ENCODE measurements around the gene TMEM87A. TPM values are rescaled to one million over a fixed set of nuclear protein-coding genes. Genes with fewer than 3 reads are reported as not detected.

The TMEM87A gene
- total RNA-seq, 2 donors from 2014 or later, result 31.4 to 36.6 TPM

DNA sequence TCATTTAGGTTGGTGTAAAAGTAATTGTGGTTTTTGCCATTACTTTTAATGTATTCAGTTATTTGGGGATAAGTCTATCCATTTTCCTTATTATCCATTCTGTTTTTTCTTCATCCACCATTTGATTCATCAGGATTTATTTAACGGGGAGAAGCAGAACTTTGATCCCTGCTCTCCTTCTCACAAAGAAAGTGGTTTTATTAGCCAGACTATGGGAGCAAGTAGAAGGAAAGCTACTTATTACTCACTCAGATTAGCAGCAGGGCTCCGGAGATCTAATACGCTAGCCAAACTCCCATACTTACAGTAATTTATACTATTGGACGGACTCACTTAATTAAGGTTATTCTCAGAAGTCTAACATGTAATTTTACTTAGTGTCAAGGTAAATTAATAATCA, 14.7 kb upstream of the TMEM87A start:
- H3K27me3 ChIP-seq, result no peaks in the 10 kb centered on the region
- peaks cover 20% of the 10 kb centered on the region for H3K4me1 ChIP-seq
- DNase-seq (no peak), ATAC-seq (no peak)
- intact Hi-C loops (cut with DNase I), result no loop called here
- no peak for TF ChIP-seq POLR2A (IDR thresholded peaks at IDR 0.05)
- TF ChIP-seq, protein P1, sequence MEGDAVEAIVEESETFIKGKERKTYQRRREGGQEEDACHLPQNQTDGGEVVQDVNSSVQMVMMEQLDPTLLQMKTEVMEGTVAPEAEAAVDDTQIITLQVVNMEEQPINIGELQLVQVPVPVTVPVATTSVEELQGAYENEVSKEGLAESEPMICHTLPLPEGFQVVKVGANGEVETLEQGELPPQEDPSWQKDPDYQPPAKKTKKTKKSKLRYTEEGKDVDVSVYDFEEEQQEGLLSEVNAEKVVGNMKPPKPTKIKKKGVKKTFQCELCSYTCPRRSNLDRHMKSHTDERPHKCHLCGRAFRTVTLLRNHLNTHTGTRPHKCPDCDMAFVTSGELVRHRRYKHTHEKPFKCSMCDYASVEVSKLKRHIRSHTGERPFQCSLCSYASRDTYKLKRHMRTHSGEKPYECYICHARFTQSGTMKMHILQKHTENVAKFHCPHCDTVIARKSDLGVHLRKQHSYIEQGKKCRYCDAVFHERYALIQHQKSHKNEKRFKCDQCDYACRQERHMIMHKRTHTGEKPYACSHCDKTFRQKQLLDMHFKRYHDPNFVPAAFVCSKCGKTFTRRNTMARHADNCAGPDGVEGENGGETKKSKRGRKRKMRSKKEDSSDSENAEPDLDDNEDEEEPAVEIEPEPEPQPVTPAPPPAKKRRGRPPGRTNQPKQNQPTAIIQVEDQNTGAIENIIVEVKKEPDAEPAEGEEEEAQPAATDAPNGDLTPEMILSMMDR (IDR thresholded peaks at IDR 0.05), result no peak
- no peaks in the 10 kb centered on the region for H3K9me3 ChIP-seq
- no peak overlapping the region for H3K27ac ChIP-seq
- H3K4me3 ChIP-seq, result no peak overlapping the region
- peaks cover 0 to 3% of the 10 kb centered on the region in 2 donors for H3K36me3 ChIP-seq (replicated peaks in 1 of 2; ENCODE audit: insufficient read depth in 1 of 2, low read depth in 2 of 2)
- 92 to 96% methylated on average over 4 of the region's 4 CpGs for WGBS, 2 donors

DNA sequence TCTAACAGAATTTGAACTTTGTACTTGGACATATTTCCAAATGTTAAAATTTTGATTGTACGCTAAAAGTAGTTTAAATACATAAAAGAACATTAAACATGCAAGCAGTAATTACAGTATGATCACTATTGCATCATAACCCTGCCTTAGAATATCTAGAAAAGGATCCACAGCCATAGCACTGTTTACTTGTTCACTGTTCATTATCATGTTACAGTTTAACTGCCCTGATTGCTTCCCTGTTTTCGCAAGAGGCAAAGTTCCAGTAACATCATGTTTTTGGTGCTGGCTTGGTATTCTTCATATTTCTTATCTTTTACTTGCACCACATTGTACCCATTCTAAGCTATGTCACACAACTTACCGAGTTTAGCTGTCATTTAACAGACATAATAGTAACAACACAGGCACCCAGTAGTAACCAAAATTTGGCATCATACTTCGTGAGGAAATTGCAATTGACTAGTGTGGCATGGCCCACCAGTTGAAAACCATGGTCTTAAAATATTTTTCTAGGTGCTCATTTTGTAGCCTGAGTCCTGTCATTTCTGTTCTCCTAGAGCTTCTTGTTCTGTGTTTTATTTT, 13.3 kb upstream of the TMEM87A start:
- no peak overlapping the region for H3K4me3 ChIP-seq
- intact Hi-C loops (cut with DNase I), result no loop called here
- no peaks in the 10 kb centered on the region for H3K27me3 ChIP-seq
- peaks cover 0 to 2% of the 10 kb centered on the region in 2 donors for H3K36me3 ChIP-seq (replicated peaks in 1 of 2; ENCODE audit: insufficient read depth in 1 of 2, low read depth in 2 of 2)
- no peaks in the 10 kb centered on the region for H3K9me3 ChIP-seq
- DNase-seq, result no peak
- H3K27ac ChIP-seq, result no peak overlapping the region
- TF ChIP-seq, protein P1 (IDR thresholded peaks at IDR 0.05), result no peak
- no peak for TF ChIP-seq POLR2A (IDR thresholded peaks at IDR 0.05)
- ATAC-seq, result peak; percentile 56
- 26 to 36% methylated on average over 4 of the region's 4 CpGs for WGBS, 2 donors
- peaks cover 20% of the 10 kb centered on the region for H3K4me1 ChIP-seq

DNA sequence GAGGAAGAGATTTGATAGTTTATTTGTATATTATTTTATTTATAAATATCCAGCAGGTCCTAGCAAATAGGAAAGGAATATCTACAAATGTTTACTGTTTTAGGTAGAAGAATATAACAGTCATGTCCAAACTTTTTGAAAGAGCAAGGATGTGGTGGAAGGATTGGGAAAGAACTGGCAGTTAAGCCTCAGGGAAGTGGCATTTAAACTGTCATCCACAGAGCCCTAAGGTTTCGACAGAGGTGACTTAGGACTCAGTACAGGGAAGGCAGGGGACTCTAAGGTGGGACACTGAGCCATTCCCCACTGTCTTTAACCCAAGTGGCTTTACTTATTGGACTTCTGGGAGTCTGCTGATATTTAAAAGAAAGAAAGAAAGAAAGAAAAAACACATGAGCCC, 11.8 kb upstream of the TMEM87A start:
- WGBS, 2 donors, result 82 to 88% methylated on average over 1 of the region's 1 CpG
- DNase-seq (no peak), ATAC-seq (no peak)
- Histone ChIP-seq H3K4me3 (no peak overlapping the region), H3K9me3 (no peaks in the 10 kb centered on the region), H3K27me3 (no peaks in the 10 kb centered on the region), H3K27ac (no peak overlapping the region), H3K36me3 (replicated peaks in 1 of 2; ENCODE audit: insufficient read depth in 1 of 2, low read depth in 2 of 2) (peaks cover 0 to 3% of the 10 kb centered on the region in 2 donors), H3K4me1 (peaks cover 20% of the 10 kb centered on the region)
- no peak for TF ChIP-seq POLR2A (IDR thresholded peaks at IDR 0.05)
- TF ChIP-seq, protein P1 (IDR thresholded peaks at IDR 0.05), result no peak
- intact Hi-C loops (cut with DNase I), result no loop called here

DNA sequence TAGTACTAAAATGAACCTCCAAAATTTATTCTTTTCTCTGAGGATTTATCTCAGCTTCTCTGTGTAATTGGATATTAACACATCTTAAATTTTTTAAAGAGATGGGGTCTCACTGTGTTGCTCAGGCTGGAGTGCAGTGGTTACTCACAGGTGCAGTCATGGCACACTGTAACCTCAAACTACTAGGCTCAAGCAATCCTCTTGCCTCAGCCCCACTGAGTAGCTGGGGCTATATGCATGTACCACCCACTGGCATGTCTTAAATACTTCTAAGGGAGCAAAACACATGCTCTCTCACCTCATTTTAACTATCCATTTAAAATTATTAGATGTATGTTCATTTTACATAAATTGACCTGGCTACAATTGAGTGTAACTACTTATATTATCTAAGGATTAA, 11.3 kb upstream of the TMEM87A start:
- no peak overlapping the region for H3K27ac ChIP-seq
- peaks cover 20% of the 10 kb centered on the region for H3K4me1 ChIP-seq
- TF ChIP-seq, protein P1 (IDR thresholded peaks at IDR 0.05), result no peak
- no peak for TF ChIP-seq POLR2A (IDR thresholded peaks at IDR 0.05)
- intact Hi-C loops (cut with DNase I), result no loop called here
- no peaks in the 10 kb centered on the region for H3K27me3 ChIP-seq
- no peaks in the 10 kb centered on the region for H3K9me3 ChIP-seq
- no peak for ATAC-seq
- peaks cover 0 to 3% of the 10 kb centered on the region in 2 donors for H3K36me3 ChIP-seq (replicated peaks in 1 of 2; ENCODE audit: insufficient read depth in 1 of 2, low read depth in 2 of 2)
- no peak overlapping the region for H3K4me3 ChIP-seq
- no peak for DNase-seq

DNA sequence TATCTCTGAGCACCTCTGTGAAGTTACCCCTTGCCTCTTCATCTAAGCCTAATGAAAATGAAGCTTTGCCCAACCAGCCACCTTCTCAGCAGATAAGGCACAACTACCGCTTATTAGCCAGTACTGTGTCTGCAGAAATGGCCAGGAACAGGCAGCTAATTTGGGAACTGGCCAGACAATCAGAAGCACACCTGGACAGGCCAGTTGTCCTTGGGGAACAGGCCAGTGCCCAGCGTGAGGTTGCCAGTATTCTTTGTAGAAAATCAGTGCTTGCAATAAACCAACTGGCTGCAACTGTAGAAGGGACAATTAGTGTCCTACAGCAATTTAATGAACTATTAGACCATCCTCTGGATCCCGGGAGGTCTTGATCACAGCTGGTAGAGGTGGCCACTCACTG, 10.4 kb upstream of the TMEM87A start:
- TF ChIP-seq, protein P1 (IDR thresholded peaks at IDR 0.05), result no peak
- TF ChIP-seq POLR2A (IDR thresholded peaks at IDR 0.05), result no peak
- Histone ChIP-seq H3K36me3 (replicated peaks in 1 of 2; ENCODE audit: insufficient read depth in 1 of 2, low read depth in 2 of 2) (peaks cover 0 to 3% of the 10 kb centered on the region in 2 donors), H3K27ac (no peak overlapping the region), H3K9me3 (no peaks in the 10 kb centered on the region), H3K4me3 (no peak overlapping the region), H3K4me1 (peaks cover 20% of the 10 kb centered on the region), H3K27me3 (no peaks in the 10 kb centered on the region)
- peak; percentile 16 to 63 (median 34) for DNase-seq
- intact Hi-C loops (cut with DNase I), result no loop called here
- ATAC-seq, result peak; percentile 27
- 58 to 59% methylated on average over 3 of the region's 3 CpGs for WGBS, 2 donors

Data from body of pancreas (tissue), 4 donors.